PC-9 (cell line): ENCODE measurements around the gene MACROH2A1. TPM values are rescaled to one million over a fixed set of nuclear protein-coding genes. Genes with fewer than 3 reads are reported as not detected.

ENCODE experiments used
- BruUV-seq: library from RNA; stranded (reverse); fragments of 400-500 nt; replicated peaks from 2 replicates; lab custom pipeline; 2021; lab: Mats Ljungman, UMichigan
- CTCF ChIA-PET: fragments of 300-600 bp; sonication (Branson Sonifier 250); formaldehyde crosslinking; loops from one replicate; lab custom pipeline; 2022; ENCODE audit warnings: antibody characterized with exemption; lab: Charles Lee
- POLR2A ChIA-PET: fragments of 300-600 bp; sonication (Branson Sonifier 250); formaldehyde crosslinking; loops from one replicate; lab custom pipeline; 2022; ENCODE audit warnings: antibody characterized with exemption; ENCODE audit not compliant: unreplicated experiment; lab: Charles Lee
- DNase-seq, 2 experiments: peaks; one replicate each; pipeline versions ENCODE4 v3.0.0 to v3.0.0-alpha.2; 2015 to 2022; ENCODE audit warnings: mixed read lengths in 1 of 2
- H2AFZ ChIP-seq: fragments of 200-600 bp; sonication (generic); 2 replicates; pipeline ENCODE4 v1.8.1; 2017; ENCODE audit warnings: antibody characterized with exemption
- H3F3A ChIP-seq: fragments of 200-600 bp; sonication (generic); 2 replicates; pipeline ENCODE4 v1.8.1; 2017; ENCODE audit warnings: antibody characterized with exemption, mild to moderate bottlenecking, low read depth; ENCODE audit not compliant: insufficient read depth
- H3K27ac ChIP-seq: fragments of 200-600 bp; sonication (generic); 2 replicates; pipeline ENCODE4 v1.6.1; 2016; ENCODE audit warnings: mixed run types
- H3K27me3 ChIP-seq: fragments of 200-600 bp; sonication (generic); 2 replicates; pipeline ENCODE4 v1.6.1; 2016; ENCODE audit warnings: low read depth, mixed run types; ENCODE audit not compliant: insufficient read depth
- H3K36me3 ChIP-seq: fragments of 200-600 bp; sonication (generic); 2 replicates; pipeline ENCODE4 v1.6.1; 2016; ENCODE audit warnings: low read depth, mixed run types
- H3K4me1 ChIP-seq: fragments of 200-600 bp; sonication (generic); replicated peaks from 2 replicates; pipeline ENCODE4 v1.6.1; 2016; ENCODE audit warnings: mixed run types; ENCODE audit not compliant: insufficient read depth
- H3K4me2 ChIP-seq: fragments of 200-600 bp; sonication (generic); 2 replicates; pipeline ENCODE4 v1.6.1; 2017; ENCODE audit warnings: mixed run types
- H3K4me3 ChIP-seq: fragments of 200-600 bp; sonication (generic); 2 replicates; pipeline ENCODE4 v1.6.1; 2016; ENCODE audit warnings: mixed run types
- H3K79me2 ChIP-seq: fragments of 200-600 bp; sonication (generic); 2 replicates; pipeline ENCODE4 v1.6.1; 2017; ENCODE audit warnings: low read depth, mixed run types
- H3K9me2 ChIP-seq: fragments of 200-600 bp; sonication (generic); 2 replicates; pipeline ENCODE4 v1.8.1; 2017; ENCODE audit warnings: mild to moderate bottlenecking; ENCODE audit not compliant: insufficient read depth
- H3K9me3 ChIP-seq: fragments of 200-600 bp; sonication (generic); 2 replicates; pipeline ENCODE4 v1.8.1; 2016; ENCODE audit warnings: low read depth; ENCODE audit not compliant: insufficient read depth
- H4K20me1 ChIP-seq: fragments of 200-600 bp; sonication (generic); 2 replicates; pipeline ENCODE4 v1.8.1; 2017; ENCODE audit not compliant: insufficient read depth
- CTCF ChIP-seq: fragments of 200-600 bp; sonication (generic); conservative IDR thresholded peaks from 2 replicates; pipeline ENCODE4 v1.6.1; 2017; ENCODE audit warnings: mixed run types, antibody characterized with exemption, mild to moderate bottlenecking, moderate library complexity
- EZH2 ChIP-seq: fragments of 200-600 bp; sonication (generic); IDR thresholded peaks from 2 replicates; pipeline ENCODE4 v1.8.0; 2017; ENCODE audit warnings: antibody characterized with exemption, low read depth
- intact Hi-C: fragments of 100-400 bp; cut with micrococcal nuclease; formaldehyde crosslinking; loops from one replicate; pipeline ENCODE4 v1.10.0; 2022; ENCODE audit not compliant: unreplicated experiment
- total RNA-seq: library from RNA; stranded (reverse); gene quantifications from 2 replicates; pipeline ENCODE4 v1.2.3, GENCODE V29; 2021

The MACROH2A1 gene
- total RNA-seq, 1 experiment from 2014 or later = 223 TPM

GRCh38 chr5:135386096-135386495 lies 12.9 kb downstream of the MACROH2A1 start:
- BruUV-seq = no TSS peak
- no peaks in the 10 kb centered on the region for H3K9me2 ChIP-seq
- no peak for TF ChIP-seq EZH2
- TF ChIP-seq CTCF = no peak
- H3K4me2 ChIP-seq = no peak overlapping the region
- ChIA-PET POLR2A (no interaction called here), CTCF (no interaction called here)
- H3K36me3 ChIP-seq = peaks cover 45% of the 10 kb centered on the region; the same call in 1 of the 2 replicates
- H3K9me3 ChIP-seq = no peaks in the 10 kb centered on the region
- H3K27me3 ChIP-seq = no peaks in the 10 kb centered on the region
- H3K79me2 ChIP-seq = peaks cover 63% of the 10 kb centered on the region
- no peak overlapping the region for H2AFZ ChIP-seq
- no peak for DNase-seq
- H3K4me1 ChIP-seq = peaks cover 24% of the 10 kb centered on the region
- H4K20me1 ChIP-seq = peaks cover 84% of the 10 kb centered on the region
- no peak overlapping the region for H3K4me3 ChIP-seq
- H3K27ac ChIP-seq = no peak overlapping the region
- H3F3A ChIP-seq = peaks cover 15% of the 10 kb centered on the region; the same call in 1 of the 2 replicates
- intact Hi-C loops = no loop called here

- CTCF ChIA-PET = no interaction called here
Measured at GRCh38 chr5:135385576-135385975, 13.5 kb downstream of the MACROH2A1 start.

GRCh38 chr5:135384898-135385297 lies 14.1 kb downstream of the MACROH2A1 start:
- ChIA-PET POLR2A (no interaction called here), CTCF (no interaction called here)
- intact Hi-C loops = no loop called here
- no peak for DNase-seq
- BruUV-seq = no TSS peak
- no peak overlapping the region for H2AFZ ChIP-seq
- H3K4me3 ChIP-seq = no peak overlapping the region
- TF ChIP-seq EZH2 = no peak
- no peaks in the 10 kb centered on the region for H3K9me3 ChIP-seq
- H3K79me2 ChIP-seq = peaks cover 57% of the 10 kb centered on the region
- no peaks in the 10 kb centered on the region for H3K27me3 ChIP-seq
- peaks cover 51% of the 10 kb centered on the region; the same call in 1 of the 2 replicates for H3K36me3 ChIP-seq
- H3K4me1 ChIP-seq = peaks cover 24% of the 10 kb centered on the region
- H3F3A ChIP-seq = peaks cover 15% of the 10 kb centered on the region; the same call in 1 of the 2 replicates
- H3K9me2 ChIP-seq = no peaks in the 10 kb centered on the region
- no peak overlapping the region for H3K27ac ChIP-seq
- peaks cover 83% of the 10 kb centered on the region for H4K20me1 ChIP-seq
- no peak overlapping the region for H3K4me2 ChIP-seq

More at GRCh38 chr5:135385576-135385975, 13.5 kb downstream of the MACROH2A1 start:
- no peak for DNase-seq
- Histone ChIP-seq H2AFZ (no peak overlapping the region), H3K4me3 (no peak overlapping the region), H4K20me1 (peaks cover 83% of the 10 kb centered on the region), H3K36me3 (peaks cover 45% of the 10 kb centered on the region; the same call in 1 of the 2 replicates), H3K4me1 (peaks cover 24% of the 10 kb centered on the region), H3K27me3 (no peaks in the 10 kb centered on the region), H3F3A (peaks cover 15% of the 10 kb centered on the region; the same call in 1 of the 2 replicates), H3K4me2 (no peak overlapping the region), H3K27ac (no peak overlapping the region), H3K9me3 (no peaks in the 10 kb centered on the region), H3K9me2 (no peaks in the 10 kb centered on the region), H3K79me2 (peaks cover 58% of the 10 kb centered on the region)
- intact Hi-C loops = no loop called here
- no peak for TF ChIP-seq CTCF
- no peak for TF ChIP-seq EZH2
- POLR2A ChIA-PET = no interaction called here
- no TSS peak for BruUV-seq
